Measurements from ENCODE around the gene USB1.

- TF ChIP-seq EZH2 (IDR thresholded peaks at IDR 0.05) (no peak), CTCF (IDR thresholded peaks at IDR 0.05) (no peak), EZH2phosphoT487 (IDR thresholded peaks at IDR 0.05) (no peak)
Observed at GRCh38 chr16:58051296-58051695, 50.1 kb downstream of the USB1 start.
